ENCODE data around the gene FARP1.

The FARP1 gene, protein sequence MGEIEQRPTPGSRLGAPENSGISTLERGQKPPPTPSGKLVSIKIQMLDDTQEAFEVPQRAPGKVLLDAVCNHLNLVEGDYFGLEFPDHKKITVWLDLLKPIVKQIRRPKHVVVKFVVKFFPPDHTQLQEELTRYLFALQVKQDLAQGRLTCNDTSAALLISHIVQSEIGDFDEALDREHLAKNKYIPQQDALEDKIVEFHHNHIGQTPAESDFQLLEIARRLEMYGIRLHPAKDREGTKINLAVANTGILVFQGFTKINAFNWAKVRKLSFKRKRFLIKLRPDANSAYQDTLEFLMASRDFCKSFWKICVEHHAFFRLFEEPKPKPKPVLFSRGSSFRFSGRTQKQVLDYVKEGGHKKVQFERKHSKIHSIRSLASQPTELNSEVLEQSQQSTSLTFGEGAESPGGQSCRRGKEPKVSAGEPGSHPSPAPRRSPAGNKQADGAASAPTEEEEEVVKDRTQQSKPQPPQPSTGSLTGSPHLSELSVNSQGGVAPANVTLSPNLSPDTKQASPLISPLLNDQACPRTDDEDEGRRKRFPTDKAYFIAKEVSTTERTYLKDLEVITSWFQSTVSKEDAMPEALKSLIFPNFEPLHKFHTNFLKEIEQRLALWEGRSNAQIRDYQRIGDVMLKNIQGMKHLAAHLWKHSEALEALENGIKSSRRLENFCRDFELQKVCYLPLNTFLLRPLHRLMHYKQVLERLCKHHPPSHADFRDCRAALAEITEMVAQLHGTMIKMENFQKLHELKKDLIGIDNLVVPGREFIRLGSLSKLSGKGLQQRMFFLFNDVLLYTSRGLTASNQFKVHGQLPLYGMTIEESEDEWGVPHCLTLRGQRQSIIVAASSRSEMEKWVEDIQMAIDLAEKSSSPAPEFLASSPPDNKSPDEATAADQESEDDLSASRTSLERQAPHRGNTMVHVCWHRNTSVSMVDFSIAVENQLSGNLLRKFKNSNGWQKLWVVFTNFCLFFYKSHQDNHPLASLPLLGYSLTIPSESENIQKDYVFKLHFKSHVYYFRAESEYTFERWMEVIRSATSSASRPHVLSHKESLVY

GRCh38 chr13:98142380-98143156 lies at the start of gene FARP1:
FARP1 (plus strand) TSS chr13:98143094; CDS start chr13:98213243, 70,149 bp downstream.
- peak; percentile 20 for DNase-seq

DNA sequence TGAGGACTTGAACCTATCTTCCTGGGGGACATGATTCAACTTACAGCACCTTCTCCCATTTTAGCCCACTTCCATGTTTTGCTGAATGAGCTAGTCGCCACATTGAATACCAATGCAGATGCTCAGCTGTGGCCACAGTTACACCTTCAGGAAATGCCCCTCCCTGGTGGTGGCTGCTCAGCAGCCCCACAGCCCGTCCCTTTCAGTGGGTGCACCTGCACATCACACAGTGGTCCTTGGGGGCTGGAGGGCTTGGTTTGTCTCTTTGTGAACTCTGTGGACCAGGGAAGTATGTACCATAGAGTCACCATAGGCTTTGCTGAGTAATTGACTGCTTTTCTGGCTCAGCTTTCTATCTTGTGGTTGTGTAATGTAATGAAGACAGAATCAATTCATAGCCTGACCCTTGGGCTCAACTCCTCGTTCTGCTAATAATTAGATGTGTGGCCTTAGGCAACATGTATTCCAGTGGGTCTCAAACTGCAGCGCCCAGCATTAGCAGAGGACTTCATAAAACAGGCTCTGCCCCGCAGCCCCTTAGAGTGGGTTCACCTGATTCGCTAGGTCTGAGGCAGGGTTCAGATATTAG lies 48.1 kb upstream of the FARP1 start:
- DNase-seq = no peak

DNA sequence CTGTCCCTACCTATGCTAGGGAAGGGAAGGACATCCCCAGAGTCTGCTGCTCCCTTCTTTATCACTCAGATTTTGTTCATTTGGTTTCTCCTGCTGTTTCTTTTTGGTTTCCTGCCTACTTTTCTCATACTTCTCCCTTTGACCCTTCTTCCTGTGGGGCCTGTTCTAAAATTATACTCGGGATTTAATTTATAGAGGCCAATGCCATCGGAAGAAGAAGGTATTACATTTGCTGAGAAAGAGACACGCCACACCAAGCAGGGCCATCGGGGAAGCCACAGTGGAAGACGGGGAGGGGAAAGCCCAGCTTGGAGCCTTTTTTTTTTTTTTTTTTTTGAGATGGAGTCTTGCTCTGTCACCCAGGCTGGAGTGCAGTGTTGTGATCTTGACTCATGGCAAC lies 46.8 kb upstream of the FARP1 start:
- no peak for DNase-seq

- DNase-seq = no peak
Observed at GRCh38 chr13:98097749-98098148, 45.1 kb upstream of the FARP1 start.

- no peak for DNase-seq
Observed at GRCh38 chr13:98098516-98098915, 44.4 kb upstream of the FARP1 start.

GRCh38 chr13:98099627-98100026 lies 43.3 kb upstream of the FARP1 start:
- DNase-seq = no peak

DNA sequence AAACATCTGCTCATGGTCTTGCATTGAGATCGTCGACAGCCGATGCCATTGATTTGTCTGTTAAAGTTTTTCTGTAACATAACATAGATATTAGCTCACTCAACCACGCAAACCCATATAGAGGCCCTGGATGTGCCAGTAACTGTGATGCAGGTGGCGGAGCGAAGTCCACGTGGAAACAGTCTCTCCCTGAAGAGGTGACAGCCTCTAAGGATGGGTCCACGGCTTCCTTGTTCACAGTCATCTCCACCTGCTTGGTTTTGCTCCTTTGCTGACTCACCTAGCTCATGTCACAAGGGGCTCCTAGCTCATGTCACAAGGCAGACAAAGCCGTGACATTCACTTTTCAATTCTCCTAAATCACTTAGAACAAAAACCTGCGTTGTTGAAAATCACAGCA lies 42.4 kb upstream of the FARP1 start:
- DNase-seq = no peak

- no peak for DNase-seq
Observed at GRCh38 chr13:98103531-98103930, 39.4 kb upstream of the FARP1 start.

DNA sequence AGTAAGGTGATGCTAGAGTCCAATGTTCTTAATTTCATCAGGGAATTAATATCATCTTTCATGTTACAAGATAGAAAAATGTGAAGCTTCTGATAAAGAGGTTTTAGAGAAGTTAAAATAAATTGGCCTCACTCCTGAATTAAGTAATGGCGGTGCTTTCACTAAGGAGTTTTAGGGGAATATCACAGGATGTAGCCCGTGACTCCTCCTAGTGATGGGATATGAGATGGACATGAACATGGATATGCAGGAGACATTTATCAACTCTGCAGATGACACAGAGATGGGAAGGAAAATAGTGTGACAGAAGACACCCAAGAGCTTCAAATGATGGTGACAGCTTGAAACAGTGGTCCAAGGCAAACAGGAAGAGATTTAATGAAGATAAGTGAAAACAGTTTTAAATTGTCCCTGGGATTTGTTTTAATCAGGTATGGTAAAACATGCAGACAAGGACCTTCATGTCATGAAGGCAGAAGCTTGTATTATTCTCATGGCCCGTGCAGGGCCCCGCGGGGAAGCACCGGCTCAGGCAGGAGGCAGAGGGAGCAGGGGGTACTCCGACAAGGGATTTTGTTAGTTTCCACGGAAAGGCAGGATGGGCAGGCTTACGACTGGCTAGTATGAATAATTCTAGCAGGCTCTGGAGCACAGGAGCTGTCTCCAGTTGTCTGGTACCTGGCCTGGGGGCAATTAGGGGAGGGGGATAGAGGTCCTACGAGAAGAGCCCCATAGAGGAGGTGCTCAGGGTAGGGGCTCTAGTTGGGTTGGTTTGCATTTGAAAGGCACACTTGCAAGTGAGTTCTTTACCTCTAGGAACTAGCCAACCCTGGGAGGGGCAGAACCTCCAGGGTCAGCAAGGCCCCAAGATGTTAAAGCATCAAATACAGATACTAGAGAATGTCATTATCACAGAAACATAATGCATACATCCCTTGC lies 38.7 kb upstream of the FARP1 start:
- no peak for DNase-seq

DNA sequence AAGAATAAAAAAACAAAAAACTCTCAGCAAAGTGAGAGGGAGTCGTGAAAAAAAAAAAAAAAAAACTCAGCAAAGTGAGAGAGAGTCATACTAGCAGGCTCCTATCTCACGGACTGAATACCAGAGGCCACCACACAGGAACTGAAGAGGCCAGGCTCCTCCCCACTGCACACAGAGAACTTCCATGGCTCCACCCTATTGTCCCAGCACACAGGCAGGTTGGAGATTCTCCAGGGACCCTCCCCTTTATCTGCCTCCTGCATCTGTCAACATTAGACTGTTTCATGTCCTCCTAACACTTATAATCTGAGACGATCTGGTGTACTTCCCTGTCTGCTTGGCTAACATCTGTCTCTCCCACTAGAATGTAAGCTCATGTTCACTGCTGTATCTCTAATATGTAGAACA lies 37.0 kb upstream of the FARP1 start:
- DNase-seq = no peak

DNA sequence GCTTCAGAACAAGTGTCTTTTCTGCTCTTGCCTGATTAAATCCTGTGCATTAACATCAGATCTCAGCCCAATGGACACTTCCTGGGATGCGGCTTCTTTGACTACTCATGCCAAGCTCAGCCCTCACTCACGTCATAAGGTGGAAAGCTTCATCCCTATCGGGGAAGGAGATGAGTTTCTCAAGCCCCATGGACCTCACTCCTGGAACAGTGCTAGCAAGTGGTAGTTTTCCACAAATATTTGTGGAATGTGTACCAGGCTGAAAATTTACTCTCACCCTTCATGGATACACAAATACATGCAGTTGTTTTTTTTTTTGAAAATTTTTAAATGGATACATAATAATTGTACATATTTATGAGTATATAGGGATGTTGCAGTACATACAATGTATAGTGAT lies 34.6 kb upstream of the FARP1 start:
- no peak for DNase-seq

DNA sequence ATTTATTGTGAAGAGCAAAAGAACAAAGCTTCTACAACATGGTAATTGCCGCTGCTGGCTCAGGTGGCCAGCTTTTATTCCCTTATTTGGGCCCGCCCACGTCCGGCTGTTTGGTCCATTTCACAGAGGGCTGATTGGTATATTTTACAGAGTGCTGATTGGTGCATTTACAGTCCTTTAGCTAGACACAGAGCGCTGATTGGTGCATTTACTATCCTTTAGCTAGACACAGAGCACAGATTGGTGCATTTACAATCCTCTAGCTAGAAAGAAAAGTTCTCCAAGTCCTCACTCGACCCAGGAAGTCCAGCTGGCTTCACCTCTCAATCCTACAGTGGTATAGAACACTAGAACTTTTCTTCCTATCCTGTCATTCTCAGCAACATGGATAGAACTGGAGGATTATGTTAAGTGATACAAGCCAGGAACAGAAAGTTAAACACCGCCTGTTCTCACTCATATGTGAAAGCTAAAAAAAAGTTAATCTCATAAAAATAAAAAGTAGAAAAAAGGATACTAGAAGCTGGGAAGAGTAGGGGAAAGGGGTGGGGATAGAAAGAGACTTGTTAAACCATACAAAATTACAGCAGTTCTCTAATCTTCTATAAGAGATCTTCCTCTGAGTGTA lies 33.6 kb upstream of the FARP1 start:
- DNase-seq = no peak

DNA sequence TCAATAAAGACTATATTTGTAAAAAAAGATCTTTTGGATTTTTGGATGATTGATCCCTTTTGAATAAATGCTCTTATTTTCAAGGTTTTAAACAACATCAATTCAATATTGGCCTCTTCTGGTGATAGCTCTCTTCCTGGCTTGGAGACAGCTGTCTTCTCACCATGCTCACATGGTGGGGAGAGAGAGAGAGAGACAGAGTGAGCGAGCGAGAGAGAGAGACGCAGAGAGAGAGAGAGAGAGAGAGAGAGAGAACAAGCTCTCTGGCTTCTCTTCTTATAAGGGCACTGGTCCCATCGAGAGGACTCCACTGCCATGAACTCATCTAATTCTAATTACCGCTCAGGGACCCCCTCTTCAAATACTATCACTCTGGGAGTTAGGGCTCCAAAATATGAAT lies 32.1 kb upstream of the FARP1 start:
- DNase-seq = no peak

GRCh38 chr13:98111168-98112098 lies 31.5 kb upstream of the FARP1 start:
- no peak for DNase-seq

GRCh38 chr13:98112456-98112855 lies 30.4 kb upstream of the FARP1 start:
- DNase-seq = no peak

DNA sequence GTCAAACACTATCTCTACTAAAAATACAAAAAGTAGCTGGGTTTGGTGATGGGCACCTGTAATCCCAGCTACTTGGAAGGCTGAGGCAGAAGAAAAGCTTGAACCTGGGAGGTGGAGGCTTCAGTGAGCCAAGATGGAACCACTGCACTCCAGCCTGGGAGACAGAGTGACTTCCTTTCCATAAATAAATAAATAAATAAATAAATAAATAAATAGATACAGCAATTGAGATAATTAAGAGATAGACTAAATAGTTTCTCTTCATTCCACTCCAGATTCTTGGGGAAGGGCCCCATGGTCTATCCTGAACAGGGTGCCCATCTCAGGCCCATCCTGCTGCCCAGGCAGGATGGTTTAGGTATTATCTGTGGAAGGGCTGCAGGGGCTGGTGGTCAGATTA lies 24.0 kb upstream of the FARP1 start:
- DNase-seq = no peak

GRCh38 chr13:98123176-98123575 lies 19.7 kb upstream of the FARP1 start:
- no peak for DNase-seq

GRCh38 chr13:98129059-98129746 lies 13.7 kb upstream of the FARP1 start:
- no peak for DNase-seq

GRCh38 chr13:98133946-98134345 lies 8.9 kb upstream of the FARP1 start:
- DNase-seq = no peak

Measured in stimulated activated CD4-positive, alpha-beta T cell treated with anti-CD3 and anti-CD28 coated beads, Interleukin-12 subunit alpha, Interleukin-12 subunit beta, amount 100 ng/mL, for 4 hours (primary cell).